GM12872 (cell line): ENCODE data around the gene FSD1.

ENCODE experiments used
- TF ChIP-seq, protein P1 (sequence below): IDR thresholded peaks from 3 replicates; pipeline ENCODE4 v1.5.1; 2011; ENCODE audit warnings: low read depth, mild to moderate bottlenecking, low read length, moderate library complexity; ENCODE audit not compliant: insufficient read depth

FSD1 gene

GRCh38 chr19:4361152-4362046 lies 57.0 kb downstream of the FSD1 start:
- TF ChIP-seq, protein P1, sequence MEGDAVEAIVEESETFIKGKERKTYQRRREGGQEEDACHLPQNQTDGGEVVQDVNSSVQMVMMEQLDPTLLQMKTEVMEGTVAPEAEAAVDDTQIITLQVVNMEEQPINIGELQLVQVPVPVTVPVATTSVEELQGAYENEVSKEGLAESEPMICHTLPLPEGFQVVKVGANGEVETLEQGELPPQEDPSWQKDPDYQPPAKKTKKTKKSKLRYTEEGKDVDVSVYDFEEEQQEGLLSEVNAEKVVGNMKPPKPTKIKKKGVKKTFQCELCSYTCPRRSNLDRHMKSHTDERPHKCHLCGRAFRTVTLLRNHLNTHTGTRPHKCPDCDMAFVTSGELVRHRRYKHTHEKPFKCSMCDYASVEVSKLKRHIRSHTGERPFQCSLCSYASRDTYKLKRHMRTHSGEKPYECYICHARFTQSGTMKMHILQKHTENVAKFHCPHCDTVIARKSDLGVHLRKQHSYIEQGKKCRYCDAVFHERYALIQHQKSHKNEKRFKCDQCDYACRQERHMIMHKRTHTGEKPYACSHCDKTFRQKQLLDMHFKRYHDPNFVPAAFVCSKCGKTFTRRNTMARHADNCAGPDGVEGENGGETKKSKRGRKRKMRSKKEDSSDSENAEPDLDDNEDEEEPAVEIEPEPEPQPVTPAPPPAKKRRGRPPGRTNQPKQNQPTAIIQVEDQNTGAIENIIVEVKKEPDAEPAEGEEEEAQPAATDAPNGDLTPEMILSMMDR, result no peak

GRCh38 chr19:4362101-4362828 lies 57.9 kb downstream of the FSD1 start:
- TF ChIP-seq, protein P1, result no peak

DNA sequence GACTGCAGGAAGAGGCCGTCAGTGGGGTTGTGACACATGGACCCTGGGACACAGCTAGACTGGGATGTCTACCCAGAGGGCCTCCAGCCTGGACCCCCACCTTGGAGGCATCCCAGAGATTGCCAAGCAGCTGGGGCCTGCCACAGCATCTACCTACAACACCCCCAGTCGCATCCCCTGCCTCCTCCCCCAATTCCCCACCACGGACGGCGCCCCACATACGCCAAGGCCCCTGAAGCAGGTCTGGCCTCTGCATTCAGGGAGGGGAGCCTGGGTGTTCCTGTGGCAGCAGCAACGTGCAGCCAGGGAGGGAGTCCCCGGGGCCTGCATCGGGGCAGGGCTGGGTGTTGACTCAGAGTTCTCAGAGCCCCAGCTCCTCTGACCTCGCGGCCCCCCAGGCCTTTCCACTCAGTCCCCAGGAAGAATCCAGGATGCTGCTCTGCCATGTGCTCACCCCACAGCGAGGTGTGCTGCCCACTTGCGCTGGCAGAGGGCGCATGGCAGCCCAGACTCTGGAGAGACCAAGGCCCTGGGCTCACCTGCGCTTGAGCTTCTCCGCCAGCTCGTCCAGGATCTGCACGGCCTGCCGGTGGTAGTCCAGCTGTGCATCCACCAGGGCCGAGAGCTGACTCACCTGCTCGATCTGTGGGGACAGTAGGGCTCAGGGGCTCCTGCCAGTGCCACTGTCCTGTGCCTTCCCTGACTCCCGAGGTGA lies 58.6 kb downstream of the FSD1 start:
- TF ChIP-seq, protein P1, result no peak; the same call in 2 of the 3 replicates

- TF ChIP-seq, protein P1, result no peak
Observed at GRCh38 chr19:4363571-4364304, 59.3 kb downstream of the FSD1 start.

GRCh38 chr19:4365341-4365740 lies 60.9 kb downstream of the FSD1 start:
- TF ChIP-seq, protein P1, result no peak

- TF ChIP-seq, protein P1, result no peak
Observed at GRCh38 chr19:4365791-4366665, 61.6 kb downstream of the FSD1 start.
